Measurements from ENCODE around the gene MARK4.
"Not testable (repeated sequence)": the region's sequence is repeated elsewhere in the genome, so short reads cannot be mapped to it uniquely, and the experiment has no call there.

The MARK4 gene

GRCh38 chr19:45250832-45251451 lies at the start of gene MARK4:
TSS of gene MARK4 (plus strand) at chr19:45251271. CDS start at chr19:45251589, 318 bp downstream.
- peak; percentile 24 to 46 (median 43) for DNase-seq (ENCODE audit: low read depth in 3 of 3)

- no peak for DNase-seq (ENCODE audit: low read depth in 3 of 3)
These were observed 48.4 kb upstream of the MARK4 start for GRCh38 chr19:45202637-45203036.

- DNase-seq (ENCODE audit: low read depth in 3 of 3): no peak
These were observed 45.3 kb upstream of the MARK4 start for GRCh38 chr19:45205810-45206209.

GRCh38 chr19:45206328-45206727 lies 44.7 kb upstream of the MARK4 start:
- DNase-seq (ENCODE audit: low read depth in 3 of 3): no peak

GRCh38 chr19:45211751-45212381 lies 39.2 kb upstream of the MARK4 start:
- no peak for DNase-seq (ENCODE audit: low read depth in 3 of 3)

- DNase-seq (ENCODE audit: low read depth in 3 of 3): no peak
These were observed 38.0 kb upstream of the MARK4 start for GRCh38 chr19:45213031-45213430.

GRCh38 chr19:45215391-45216191 lies 35.5 kb upstream of the MARK4 start:
- DNase-seq (ENCODE audit: low read depth in 3 of 3): no peak

- DNase-seq (ENCODE audit: low read depth in 3 of 3): no peak
These were observed 34.4 kb upstream of the MARK4 start for GRCh38 chr19:45216667-45217066.

GRCh38 chr19:45217193-45217956 lies 33.7 kb upstream of the MARK4 start:
- DNase-seq (ENCODE audit: low read depth in 3 of 3): no peak

- no peak for DNase-seq (ENCODE audit: low read depth in 3 of 3)
These were observed 33.1 kb upstream of the MARK4 start for GRCh38 chr19:45217957-45218334.

GRCh38 chr19:45218426-45218825 lies 32.6 kb upstream of the MARK4 start:
- no peak for DNase-seq (ENCODE audit: low read depth in 3 of 3)

- DNase-seq (ENCODE audit: low read depth in 3 of 3): no peak
These were observed 31.9 kb upstream of the MARK4 start for GRCh38 chr19:45218911-45219743.

- DNase-seq (ENCODE audit: low read depth in 3 of 3): no peak
These were observed 28.3 kb upstream of the MARK4 start for GRCh38 chr19:45222724-45223123.

GRCh38 chr19:45223879-45224278 lies 27.2 kb upstream of the MARK4 start:
- DNase-seq (ENCODE audit: low read depth in 3 of 3): no peak

- no peak for DNase-seq (ENCODE audit: low read depth in 3 of 3)
These were observed 26.4 kb upstream of the MARK4 start for GRCh38 chr19:45224645-45225044.

GRCh38 chr19:45229056-45229455 lies 22.0 kb upstream of the MARK4 start:
- not testable (repeated sequence) for DNase-seq (ENCODE audit: low read depth in 3 of 3)

- no peak for DNase-seq (ENCODE audit: low read depth in 3 of 3)
These were observed 19.2 kb upstream of the MARK4 start for GRCh38 chr19:45231891-45232290.

GRCh38 chr19:45234089-45234869 lies 16.8 kb upstream of the MARK4 start:
- DNase-seq (ENCODE audit: low read depth in 3 of 3): no peak

- no peak for DNase-seq (ENCODE audit: low read depth in 3 of 3)
These were observed 15.6 kb upstream of the MARK4 start for GRCh38 chr19:45235485-45235884.

GRCh38 chr19:45238556-45238955 lies 12.5 kb upstream of the MARK4 start:
- no peak for DNase-seq (ENCODE audit: low read depth in 3 of 3)
